ENCODE data around the gene RNF213.

The RNF213 gene

DNA sequence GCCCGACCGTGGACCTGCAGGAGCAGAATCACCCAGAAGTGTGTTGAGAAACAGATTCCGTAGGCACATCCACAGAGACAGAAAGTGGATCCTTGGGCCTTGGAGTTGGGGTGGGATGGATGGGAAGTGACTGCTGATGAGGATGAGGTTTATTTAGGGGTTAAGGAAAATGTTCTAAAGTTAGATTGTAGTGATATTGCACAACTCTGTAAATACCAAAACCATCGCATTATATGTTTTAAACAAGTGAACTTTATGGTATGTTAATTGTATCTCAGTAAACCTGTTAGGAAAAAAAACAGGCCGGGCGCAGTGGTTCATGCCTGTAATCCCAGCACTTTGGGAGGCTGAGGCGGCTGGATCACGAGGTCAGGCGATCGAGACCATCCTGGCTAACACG is 157.9 kb downstream of the RNF213 start:
- no peaks in the 10 kb centered on the region for H3K9me3 ChIP-seq (ENCODE audit: severe bottlenecking)
- H3K27me3 ChIP-seq (ENCODE audit: insufficient read depth, low read depth, severe bottlenecking) = no peaks in the 10 kb centered on the region
- no peak overlapping the region for H3K27ac ChIP-seq
- no peak for DNase-seq
- peaks cover 26% of the 10 kb centered on the region for H3K36me3 ChIP-seq
- no peak for TF ChIP-seq CTCF (IDR thresholded peaks at IDR 0.05; ENCODE audit: low read depth, low read length)
- H3K4me3 ChIP-seq (ENCODE audit: low read depth, low read length) = no peak overlapping the region

DNA sequence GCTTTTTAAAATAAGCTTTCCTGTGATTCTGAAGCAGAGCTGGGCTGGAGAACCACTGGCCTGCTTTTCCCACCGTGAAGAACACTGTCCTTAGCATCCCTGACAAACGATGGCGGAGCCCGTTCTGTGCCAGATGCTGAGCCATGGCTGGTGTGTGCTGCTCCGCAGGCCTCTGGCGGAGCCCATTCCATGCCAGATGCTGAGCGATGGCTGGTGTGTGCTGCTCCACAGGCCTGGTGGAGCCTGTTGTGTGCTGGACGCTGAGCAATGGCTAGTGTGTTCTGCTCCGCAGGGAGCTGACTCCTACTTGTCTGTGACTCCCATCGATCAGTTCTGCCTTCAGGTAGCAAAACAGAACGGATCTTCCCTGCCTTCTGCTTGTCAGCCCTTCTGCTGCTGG is 158.6 kb downstream of the RNF213 start:
- H3K27ac ChIP-seq = no peak overlapping the region
- TF ChIP-seq CTCF (IDR thresholded peaks at IDR 0.05; ENCODE audit: low read depth, low read length) = no peak

DNA sequence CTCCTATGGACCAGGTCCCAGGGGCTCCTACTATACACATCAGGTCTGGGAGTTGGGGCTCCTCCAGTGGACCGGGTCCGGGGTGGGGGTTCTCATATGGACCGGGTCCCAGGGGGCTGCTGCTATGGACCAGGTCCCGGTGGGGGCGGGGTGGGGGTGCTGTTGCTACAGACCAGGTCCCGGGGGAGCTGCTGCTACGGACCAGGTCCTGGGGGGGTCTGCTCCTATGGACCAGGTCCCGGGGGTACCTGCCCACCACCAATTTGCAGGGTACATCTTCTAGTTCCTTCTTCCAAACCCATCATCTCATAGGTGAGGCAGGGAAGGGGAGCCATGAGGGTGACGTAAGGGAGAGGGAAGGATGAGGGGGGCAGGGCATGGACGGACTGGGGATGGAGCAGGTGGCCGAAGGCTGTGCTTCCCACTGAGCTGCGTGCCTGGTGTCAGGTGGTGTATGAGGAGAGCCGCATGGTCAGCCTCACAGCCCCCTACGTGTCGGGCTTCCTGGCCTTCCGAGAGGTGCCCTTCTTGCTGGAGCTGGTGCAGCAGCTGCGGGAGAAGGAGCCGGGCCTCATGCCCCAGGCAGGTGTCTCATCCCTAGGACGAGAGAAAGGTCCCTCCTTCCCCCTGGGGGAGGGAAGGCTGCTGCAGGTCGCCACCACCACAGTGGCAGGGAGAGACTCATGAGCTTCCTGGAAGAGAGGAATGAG is 160.9 kb downstream of the RNF213 start:
- Histone ChIP-seq H3K36me3 (peaks cover 21% of the 10 kb centered on the region), H3K9me3 (ENCODE audit: severe bottlenecking) (no peaks in the 10 kb centered on the region), H3K4me3 (ENCODE audit: low read depth, low read length) (no peak overlapping the region), H3K27me3 (ENCODE audit: insufficient read depth, low read depth, severe bottlenecking) (no peaks in the 10 kb centered on the region), H3K27ac (peak overlapping the region; percentile 30)
- DNase-seq = peak; percentile 76
- TF ChIP-seq CTCF (IDR thresholded peaks at IDR 0.05; ENCODE audit: low read depth, low read length) = no peak

More for the DNA sequence above, 158.6 kb downstream of the RNF213 start:
- DNase-seq = no peak
- Histone ChIP-seq H3K9me3 (ENCODE audit: severe bottlenecking) (no peaks in the 10 kb centered on the region), H3K36me3 (peaks cover 26% of the 10 kb centered on the region), H3K27me3 (ENCODE audit: insufficient read depth, low read depth, severe bottlenecking) (no peaks in the 10 kb centered on the region), H3K4me3 (ENCODE audit: low read depth, low read length) (no peak overlapping the region)

DNA sequence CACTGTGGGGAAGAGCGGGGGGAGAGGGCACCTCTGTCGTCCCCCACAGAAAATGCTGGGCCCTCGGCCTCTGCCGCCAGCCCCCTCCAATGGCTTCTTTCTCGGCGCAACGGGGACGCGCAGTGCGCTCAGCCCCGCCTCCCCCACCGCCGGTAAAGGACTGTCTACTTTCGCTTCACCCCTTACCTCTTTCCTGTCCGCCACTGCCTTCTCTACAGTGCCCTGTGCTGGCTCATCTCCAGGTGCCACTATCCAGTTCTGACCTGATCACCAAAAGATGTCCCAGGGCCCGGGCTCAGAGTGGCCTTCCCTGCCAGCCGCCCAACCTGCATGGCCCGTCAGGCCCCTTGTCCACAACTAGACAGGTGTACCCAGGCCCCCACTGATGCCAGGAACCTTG is 161.6 kb downstream of the RNF213 start:
- no peak for DNase-seq
- no peak overlapping the region; the same call in 1 of the 2 replicates for H3K27ac ChIP-seq
- H3K4me3 ChIP-seq (ENCODE audit: low read depth, low read length) = no peak overlapping the region
- no peaks in the 10 kb centered on the region for H3K27me3 ChIP-seq (ENCODE audit: insufficient read depth, low read depth, severe bottlenecking)
- no peak for TF ChIP-seq CTCF (IDR thresholded peaks at IDR 0.05; ENCODE audit: low read depth, low read length)
- no peaks in the 10 kb centered on the region for H3K9me3 ChIP-seq (ENCODE audit: severe bottlenecking)
- H3K36me3 ChIP-seq = peaks cover 15% of the 10 kb centered on the region

DNA sequence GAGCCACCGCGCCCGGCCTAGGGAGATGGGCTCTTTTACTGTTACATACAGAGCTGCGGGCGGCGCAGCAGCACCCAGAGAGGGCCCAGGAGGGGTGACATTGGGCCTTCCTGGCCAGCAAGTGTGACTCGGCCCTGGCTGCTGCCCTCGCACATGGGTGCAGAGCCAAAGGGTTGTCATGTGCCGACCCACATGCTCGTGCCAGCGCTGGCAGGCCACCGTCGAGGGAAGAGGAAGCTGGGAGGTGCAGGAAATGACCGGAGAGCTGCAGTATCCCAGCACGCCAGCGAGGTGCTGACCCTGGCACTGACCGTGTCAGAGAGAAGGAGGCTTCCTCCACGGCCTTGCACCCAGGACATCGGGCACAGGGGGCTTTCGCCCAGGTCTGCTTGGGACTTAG is 162.3 kb downstream of the RNF213 start:
- H3K4me3 ChIP-seq (ENCODE audit: low read depth, low read length) = no peak overlapping the region
- H3K36me3 ChIP-seq = peaks cover 8% of the 10 kb centered on the region
- no peaks in the 10 kb centered on the region for H3K27me3 ChIP-seq (ENCODE audit: insufficient read depth, low read depth, severe bottlenecking)
- H3K9me3 ChIP-seq (ENCODE audit: severe bottlenecking) = no peaks in the 10 kb centered on the region
- no peak overlapping the region for H3K27ac ChIP-seq
- DNase-seq = no peak
- no peak for TF ChIP-seq CTCF (IDR thresholded peaks at IDR 0.05; ENCODE audit: low read depth, low read length)
